Measurements from ENCODE around the gene REC114.

The REC114 gene

DNA sequence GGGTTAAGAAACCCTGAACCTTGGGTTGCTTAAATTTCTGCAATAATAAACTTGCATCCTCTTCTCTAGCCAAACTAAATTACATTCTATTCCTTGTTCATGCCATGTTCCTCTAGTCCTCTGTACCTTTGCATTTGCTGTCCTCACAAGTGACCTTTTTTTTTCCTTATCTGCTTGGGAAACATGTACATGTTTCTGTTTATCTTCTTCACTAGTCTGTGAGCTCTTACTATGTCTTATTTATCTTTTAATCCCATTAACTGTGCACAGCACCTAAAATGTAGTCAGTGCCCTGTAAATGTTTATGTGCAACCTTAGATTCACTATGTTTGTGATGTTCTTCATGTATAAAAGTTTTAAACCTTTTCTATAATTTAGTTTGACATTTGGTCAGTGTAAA is 61.9 kb downstream of the REC114 start:
- in situ Hi-C loops (cut with HindIII; ENCODE audit: low pct_ligation_motif_present, low sequenced_read_pairs): no loop called here
- Histone ChIP-seq H3K27me3 (replicated peaks) (no peaks in the 10 kb centered on the region), H3K36me3 (replicated peaks) (no peaks in the 10 kb centered on the region), H3K27ac (no peak overlapping the region), H3K4me3 (ENCODE audit: low read depth, low read length) (no peak overlapping the region)
- DNase-seq: no peak
- TF ChIP-seq CTCF (IDR thresholded peaks at IDR 0.05; ENCODE audit: low read depth, low read length, missing control alignments): no peak

DNA sequence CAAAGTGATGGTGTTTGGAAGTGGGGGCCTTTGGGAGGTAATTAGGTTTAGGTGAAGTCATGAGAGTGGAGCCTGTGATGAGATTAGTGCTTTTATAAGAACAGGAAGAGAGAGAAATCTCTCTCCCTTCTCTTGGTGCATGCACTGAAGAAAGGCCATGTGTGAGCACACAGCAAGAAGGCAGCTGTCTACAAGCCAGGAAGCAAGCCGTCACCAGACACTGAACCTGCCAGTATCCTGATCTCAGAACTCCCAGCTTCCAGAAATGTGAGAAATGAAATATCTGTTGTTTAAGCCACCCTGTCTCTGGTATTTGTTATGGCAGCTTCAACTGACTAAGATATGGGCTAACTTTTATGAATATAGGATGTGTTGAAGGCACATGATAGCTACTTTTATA is 72.6 kb downstream of the REC114 start:
- Histone ChIP-seq H3K36me3 (replicated peaks) (no peaks in the 10 kb centered on the region), H3K27ac (no peak overlapping the region), H3K4me3 (ENCODE audit: low read depth, low read length) (no peak overlapping the region), H3K27me3 (replicated peaks) (no peaks in the 10 kb centered on the region)
- in situ Hi-C loops (cut with HindIII; ENCODE audit: low pct_ligation_motif_present, low sequenced_read_pairs): no loop called here
- no peak for DNase-seq
- TF ChIP-seq CTCF (IDR thresholded peaks at IDR 0.05; ENCODE audit: low read depth, low read length, missing control alignments): no peak

- TF ChIP-seq CTCF (IDR thresholded peaks at IDR 0.05; ENCODE audit: low read depth, low read length, missing control alignments): no peak
- no peak overlapping the region for H3K4me3 ChIP-seq (ENCODE audit: low read depth, low read length)
- in situ Hi-C loops (cut with HindIII; ENCODE audit: low pct_ligation_motif_present, low sequenced_read_pairs): no loop called here
- no peaks in the 10 kb centered on the region for H3K27me3 ChIP-seq (replicated peaks)
- no peak overlapping the region for H3K27ac ChIP-seq
- DNase-seq: no peak
- H3K36me3 ChIP-seq (replicated peaks): no peaks in the 10 kb centered on the region
These were observed 74.6 kb downstream of the REC114 start for GRCh38 chr15:73517566-73517965.

DNA sequence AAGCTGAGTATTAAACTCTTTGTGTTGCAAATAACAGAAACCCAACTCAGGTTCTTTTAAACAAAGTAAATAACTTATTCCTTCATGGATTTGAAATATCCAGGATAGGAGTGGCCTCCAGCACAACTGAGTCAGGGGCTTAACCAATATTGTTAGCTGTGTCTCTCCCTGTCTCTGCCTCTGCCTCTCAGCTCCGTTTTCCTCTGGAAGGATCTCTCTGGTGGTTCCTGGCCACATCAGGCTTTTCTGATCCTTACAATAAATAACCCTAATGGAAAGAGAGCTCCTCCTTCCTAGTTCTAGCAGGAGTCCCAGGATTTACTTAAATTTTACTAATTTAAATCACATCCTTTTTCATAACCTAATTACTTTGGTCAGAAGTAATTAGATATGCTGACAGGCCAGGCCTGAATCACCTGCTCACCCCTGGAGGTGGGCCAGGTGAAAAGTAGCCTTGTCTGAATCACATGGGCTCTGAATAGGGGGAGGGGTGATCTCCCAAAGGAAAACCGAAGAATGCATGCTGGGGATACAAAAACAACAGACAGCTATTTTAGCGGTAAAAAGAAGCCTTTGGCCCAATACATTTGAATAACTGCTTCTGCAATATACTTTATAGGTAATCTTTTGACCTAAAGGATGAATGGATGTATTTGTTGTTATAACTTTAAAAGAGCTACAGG is 75.4 kb downstream of the REC114 start:
- no peak for DNase-seq
- Histone ChIP-seq H3K4me3 (ENCODE audit: low read depth, low read length) (no peak overlapping the region), H3K27ac (no peak overlapping the region), H3K36me3 (replicated peaks) (no peaks in the 10 kb centered on the region), H3K27me3 (replicated peaks) (no peaks in the 10 kb centered on the region)
- in situ Hi-C loops (cut with HindIII; ENCODE audit: low pct_ligation_motif_present, low sequenced_read_pairs): no loop called here
- TF ChIP-seq CTCF (IDR thresholded peaks at IDR 0.05; ENCODE audit: low read depth, low read length, missing control alignments): no peak

GRCh38 chr15:73518876-73519733 is 76.1 kb downstream of the REC114 start:
- Histone ChIP-seq H3K4me3 (ENCODE audit: low read depth, low read length) (no peak overlapping the region), H3K36me3 (replicated peaks) (no peaks in the 10 kb centered on the region), H3K27ac (no peak overlapping the region), H3K27me3 (replicated peaks) (no peaks in the 10 kb centered on the region)
- in situ Hi-C loops (cut with HindIII; ENCODE audit: low pct_ligation_motif_present, low sequenced_read_pairs): no loop called here
- TF ChIP-seq CTCF (IDR thresholded peaks at IDR 0.05; ENCODE audit: low read depth, low read length, missing control alignments): no peak
- DNase-seq: no peak
